Ascending aorta (tissue), 2 donors: ENCODE data around the gene MCMBP. TPM values are rescaled to one million over a fixed set of nuclear protein-coding genes. Genes with fewer than 3 reads are reported as not detected.

Experiments used
- DNase-seq, 2 donors: peaks; one replicate each; pipeline ENCODE4 v3.0.0-alpha.2; 2019; ENCODE audit warnings: low spot score in 2 of 2
- H3K27ac ChIP-seq, 2 donors: fragments of 200-600 bp; sonication (generic); one replicate each; pipeline ENCODE4 v1.5.1; 2016 to 2017; ENCODE audit warnings: mild to moderate bottlenecking in 1 of 2
- H3K27me3 ChIP-seq: fragments of 200-600 bp; sonication (generic); one replicate; pipeline ENCODE4 v1.5.1; 2017
- H3K36me3 ChIP-seq, 2 donors: fragments of 200-600 bp; sonication (generic); one replicate each; pipeline ENCODE4 v1.5.1; 2016
- H3K4me1 ChIP-seq, 2 donors: fragments of 200-600 bp; sonication (generic); one replicate each; pipeline ENCODE4 v1.5.1; 2016 to 2017; ENCODE audit warnings: mild to moderate bottlenecking in 1 of 2
- H3K4me3 ChIP-seq, 2 donors: fragments of 200-600 bp; sonication (generic); one replicate each; pipeline ENCODE4 v1.5.1; 2016 to 2017; ENCODE audit warnings: mild to moderate bottlenecking in 1 of 2
- H3K9me3 ChIP-seq, 2 donors: fragments of 200-600 bp; sonication (generic); one replicate each; pipeline ENCODE4 v1.5.1; 2016
- intact Hi-C: fragments of 100-400 bp; cut with DNase I; formaldehyde crosslinking; loops from one replicate; pipeline ENCODE4 v1.15.1; 2023
- total RNA-seq: library from RNA; depleted of rRNA; stranded (reverse); fragments of >200 nt; gene quantifications from one replicate; pipeline ENCODE4 v1.1.0, GENCODE V29; 2016
- TF ChIP-seq, protein P1 (sequence below), 3 experiments: fragments of 200-600 bp in 2 of 3; fragments of 450-650 bp in 1 of 3; sonication (generic) in 2 of 3; IDR thresholded peaks; one replicate each; pipeline ENCODE4 v1.5.1; 2016 to 2019; ENCODE audit warnings: antibody characterized with exemption in 3 of 3, mild to moderate bottlenecking in 1 of 3, moderate library complexity in 1 of 3

MCMBP gene
- total RNA-seq, 1 donor from 2014 or later, result 29.4 TPM

DNA sequence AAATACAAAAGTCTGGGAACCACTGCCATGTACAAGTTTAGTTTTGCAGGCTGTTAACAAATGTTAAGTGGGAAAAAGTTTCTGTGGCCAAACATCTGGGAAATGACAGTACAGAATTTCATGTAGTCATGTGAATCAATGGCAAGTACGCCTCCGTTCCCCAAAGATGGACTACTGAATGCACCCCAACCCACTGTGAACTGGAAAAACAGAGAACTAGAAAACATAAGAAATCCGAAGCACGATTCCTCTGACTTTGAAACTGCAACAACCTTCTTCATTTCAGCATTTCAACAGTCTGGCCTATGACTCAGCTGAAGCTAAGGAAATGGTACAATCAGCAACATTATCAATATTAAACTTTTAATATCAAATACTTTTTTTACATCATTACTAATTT lies 41.8 kb downstream of the MCMBP start:
- Histone ChIP-seq H3K4me1 (no peaks in the 10 kb centered on the region), H3K36me3 (peaks cover 57 to 81% of the 10 kb centered on the region in 2 donors), H3K4me3 (no peak overlapping the region), H3K27me3 (no peaks in the 10 kb centered on the region), H3K9me3 (no peaks in the 10 kb centered on the region), H3K27ac (no peak overlapping the region)
- TF ChIP-seq, protein P1, sequence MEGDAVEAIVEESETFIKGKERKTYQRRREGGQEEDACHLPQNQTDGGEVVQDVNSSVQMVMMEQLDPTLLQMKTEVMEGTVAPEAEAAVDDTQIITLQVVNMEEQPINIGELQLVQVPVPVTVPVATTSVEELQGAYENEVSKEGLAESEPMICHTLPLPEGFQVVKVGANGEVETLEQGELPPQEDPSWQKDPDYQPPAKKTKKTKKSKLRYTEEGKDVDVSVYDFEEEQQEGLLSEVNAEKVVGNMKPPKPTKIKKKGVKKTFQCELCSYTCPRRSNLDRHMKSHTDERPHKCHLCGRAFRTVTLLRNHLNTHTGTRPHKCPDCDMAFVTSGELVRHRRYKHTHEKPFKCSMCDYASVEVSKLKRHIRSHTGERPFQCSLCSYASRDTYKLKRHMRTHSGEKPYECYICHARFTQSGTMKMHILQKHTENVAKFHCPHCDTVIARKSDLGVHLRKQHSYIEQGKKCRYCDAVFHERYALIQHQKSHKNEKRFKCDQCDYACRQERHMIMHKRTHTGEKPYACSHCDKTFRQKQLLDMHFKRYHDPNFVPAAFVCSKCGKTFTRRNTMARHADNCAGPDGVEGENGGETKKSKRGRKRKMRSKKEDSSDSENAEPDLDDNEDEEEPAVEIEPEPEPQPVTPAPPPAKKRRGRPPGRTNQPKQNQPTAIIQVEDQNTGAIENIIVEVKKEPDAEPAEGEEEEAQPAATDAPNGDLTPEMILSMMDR (IDR thresholded peaks at IDR 0.05), result no peak
- DNase-seq, result no peak
- intact Hi-C loops, result no loop called here

DNA sequence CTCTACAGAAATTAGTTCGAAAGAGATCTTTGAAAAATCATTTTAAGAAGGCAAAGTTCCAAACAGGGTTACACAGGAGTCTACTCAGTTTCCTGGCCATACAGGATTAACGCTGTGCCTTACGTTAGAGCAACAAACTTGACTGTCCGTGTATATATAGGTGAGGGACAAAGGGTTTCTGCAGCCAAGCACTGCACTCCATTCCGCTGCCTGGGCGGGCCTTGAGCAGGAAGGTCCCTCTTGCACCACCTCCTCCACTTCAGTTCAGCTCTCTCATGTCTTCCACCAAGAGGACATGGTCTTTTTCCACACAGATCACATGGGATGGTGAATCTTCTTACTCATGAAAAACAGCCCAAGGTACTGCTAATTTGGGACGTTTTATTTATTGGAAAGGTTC lies 43.2 kb downstream of the MCMBP start:
- H3K27ac ChIP-seq, result no peak overlapping the region
- H3K4me3 ChIP-seq, result no peak overlapping the region
- TF ChIP-seq, protein P1 (IDR thresholded peaks at IDR 0.05), result no peak
- intact Hi-C loops, result loop anchor here (5.0 kb wide), 1 partner anchor 77 kb away; no protein-coding TSS in a partner anchor
- no peak for DNase-seq
- no peaks in the 10 kb centered on the region for H3K4me1 ChIP-seq
- no peaks in the 10 kb centered on the region for H3K27me3 ChIP-seq
- H3K36me3 ChIP-seq, result peaks cover 46 to 77% of the 10 kb centered on the region in 2 donors
- H3K9me3 ChIP-seq, result no peaks in the 10 kb centered on the region

DNA sequence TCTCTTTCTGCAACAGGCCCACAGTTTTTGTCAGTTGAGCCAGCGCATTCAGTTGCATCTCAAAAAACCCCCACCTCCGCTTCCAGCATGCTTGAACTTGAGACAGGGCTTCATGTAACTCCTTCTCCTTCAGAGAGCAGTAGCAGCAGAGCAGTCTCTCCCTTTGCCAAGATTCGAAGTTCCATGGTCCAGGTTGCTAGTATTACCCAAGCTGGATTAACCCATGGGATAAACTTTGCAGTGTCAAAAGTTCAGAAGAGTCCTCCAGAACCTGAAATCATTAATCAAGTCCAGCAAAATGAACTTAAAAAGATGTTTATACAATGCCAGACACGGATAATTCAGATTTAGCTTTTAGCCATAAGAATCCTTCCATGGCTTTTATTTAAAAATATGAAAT lies 45.2 kb downstream of the MCMBP start:
- Histone ChIP-seq H3K27ac (no peak overlapping the region), H3K36me3 (peaks cover 33 to 79% of the 10 kb centered on the region in 2 donors), H3K4me1 (no peaks in the 10 kb centered on the region), H3K9me3 (no peaks in the 10 kb centered on the region), H3K4me3 (no peak overlapping the region), H3K27me3 (no peaks in the 10 kb centered on the region)
- TF ChIP-seq, protein P1 (IDR thresholded peaks at IDR 0.05), result no peak
- no peak for DNase-seq
- intact Hi-C loops, result loop anchor here (5.0 kb wide), 1 partner anchor 75 kb away; no protein-coding TSS in a partner anchor

DNA sequence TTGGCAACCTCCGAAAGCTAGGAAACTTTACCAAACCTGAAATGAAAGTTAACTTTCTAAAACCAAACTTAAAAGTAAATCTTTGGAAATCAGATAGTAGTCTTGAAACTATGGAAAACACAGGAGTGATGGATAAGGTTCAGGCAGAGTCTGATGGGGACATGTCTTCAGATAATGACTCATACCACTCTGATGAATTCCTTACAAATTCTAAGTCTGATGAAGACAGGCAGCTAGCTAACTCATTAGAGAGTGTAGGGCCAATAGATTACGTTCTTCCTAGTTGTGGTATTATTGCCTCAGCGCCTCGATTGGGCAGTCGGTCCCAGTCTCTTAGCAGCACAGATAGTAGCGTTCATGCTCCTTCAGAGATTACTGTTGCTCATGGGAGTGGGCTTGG lies 45.9 kb downstream of the MCMBP start:
- peaks cover 26 to 72% of the 10 kb centered on the region in 2 donors for H3K36me3 ChIP-seq
- no peak for DNase-seq
- H3K4me1 ChIP-seq, result no peaks in the 10 kb centered on the region
- no peak overlapping the region for H3K27ac ChIP-seq
- TF ChIP-seq, protein P1 (IDR thresholded peaks at IDR 0.05), result no peak
- intact Hi-C loops, result loop anchor here (5.0 kb wide), 1 partner anchor 74 kb away; no protein-coding TSS in a partner anchor
- no peaks in the 10 kb centered on the region for H3K27me3 ChIP-seq
- no peak overlapping the region for H3K4me3 ChIP-seq
- no peaks in the 10 kb centered on the region for H3K9me3 ChIP-seq

DNA sequence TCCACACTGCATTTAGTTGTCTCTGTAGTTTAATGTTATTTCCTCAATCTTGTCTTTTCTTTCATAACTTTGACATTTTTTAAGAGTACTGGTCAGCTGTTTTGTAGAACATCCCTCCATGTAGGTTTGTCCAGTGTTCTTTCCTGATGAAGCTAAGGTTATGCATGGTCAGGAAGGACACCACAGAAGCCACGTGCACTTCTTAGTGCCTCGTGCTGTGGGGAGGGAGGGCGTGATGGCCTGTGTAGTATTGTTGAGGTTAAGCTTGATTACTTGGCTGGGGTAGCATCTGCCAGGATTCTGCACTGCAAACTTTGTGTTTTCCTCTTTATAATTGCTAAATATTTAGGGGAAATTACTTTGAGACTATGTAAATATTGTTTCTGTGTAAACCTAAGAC lies 48.3 kb downstream of the MCMBP start:
- Histone ChIP-seq H3K9me3 (no peaks in the 10 kb centered on the region), H3K27ac (no peak overlapping the region), H3K4me3 (no peak overlapping the region), H3K27me3 (no peaks in the 10 kb centered on the region), H3K4me1 (no peaks in the 10 kb centered on the region), H3K36me3 (peaks cover 9 to 50% of the 10 kb centered on the region in 2 donors)
- TF ChIP-seq, protein P1 (IDR thresholded peaks at IDR 0.05), result no peak
- no peak for DNase-seq
- intact Hi-C loops, result no loop called here

DNA sequence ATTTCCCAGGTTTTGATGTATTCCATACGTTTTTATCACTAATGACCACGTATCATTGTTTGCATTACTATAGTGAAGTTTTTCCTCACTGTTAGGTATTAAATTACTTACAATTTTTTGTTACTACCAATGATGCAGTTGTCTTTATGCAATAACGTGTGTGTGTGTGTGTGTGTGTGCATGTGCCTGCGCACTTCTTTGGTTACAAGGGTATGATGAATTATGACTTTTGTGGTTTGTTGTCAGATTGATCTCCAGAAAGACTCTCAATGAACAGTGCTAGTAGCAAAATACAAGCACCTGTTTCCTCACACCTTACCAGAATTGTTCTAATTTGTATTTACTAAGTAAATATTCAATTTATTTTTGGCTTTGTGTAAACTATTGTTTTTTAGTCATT lies 51.5 kb downstream of the MCMBP start:
- Histone ChIP-seq H3K9me3 (no peaks in the 10 kb centered on the region), H3K4me3 (no peak overlapping the region), H3K4me1 (no peaks in the 10 kb centered on the region), H3K36me3 (peaks cover 0 to 25% of the 10 kb centered on the region in 2 donors), H3K27me3 (no peaks in the 10 kb centered on the region), H3K27ac (no peak overlapping the region)
- TF ChIP-seq, protein P1 (IDR thresholded peaks at IDR 0.05), result no peak
- intact Hi-C loops, result no loop called here
- DNase-seq, result no peak
